Measurements from ENCODE around the gene ACVR2B. TPM values are rescaled to one million over a fixed set of nuclear protein-coding genes. Genes with fewer than 3 reads are reported as not detected.

ACVR2B gene
- polyA plus RNA-seq, 5 donors = 6.8 to 12.2 (median 10.1) TPM

DNA sequence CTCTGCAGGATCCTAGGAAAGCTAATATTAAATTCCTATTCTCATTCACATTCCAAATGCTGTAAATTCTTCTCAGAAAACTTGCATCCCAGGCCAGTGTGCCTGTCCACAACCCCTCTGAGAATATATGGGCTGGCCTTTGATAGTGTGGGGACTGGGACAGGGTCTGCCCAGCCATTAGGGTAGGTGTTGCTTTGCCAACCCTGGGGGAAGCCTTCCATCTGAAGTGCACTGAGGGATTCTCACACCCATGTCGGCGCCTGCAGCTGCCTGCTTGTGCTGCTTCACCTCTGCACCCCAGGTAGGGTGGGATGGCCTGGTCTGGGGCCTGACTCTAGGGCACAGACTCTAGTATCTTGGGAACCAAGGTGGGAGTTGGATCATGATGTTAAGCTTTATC lies 27.2 kb downstream of the ACVR2B start:
- no peak for DNase-seq

DNA sequence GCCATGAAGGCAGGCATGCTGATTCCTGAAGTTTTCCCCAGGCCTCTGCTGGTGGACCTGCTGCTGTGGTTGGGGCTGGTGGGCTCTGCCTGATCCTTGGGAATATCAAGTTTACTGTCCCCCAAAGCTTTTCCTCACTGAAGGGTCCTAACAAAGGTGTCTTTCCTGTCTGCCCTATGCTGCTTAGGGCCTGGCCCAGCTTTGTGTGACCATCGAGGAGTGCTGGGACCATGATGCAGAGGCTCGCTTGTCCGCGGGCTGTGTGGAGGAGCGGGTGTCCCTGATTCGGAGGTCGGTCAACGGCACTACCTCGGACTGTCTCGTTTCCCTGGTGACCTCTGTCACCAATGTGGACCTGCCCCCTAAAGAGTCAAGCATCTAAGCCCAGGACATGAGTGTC lies 29.3 kb downstream of the ACVR2B start:
- no peak for DNase-seq

DNA sequence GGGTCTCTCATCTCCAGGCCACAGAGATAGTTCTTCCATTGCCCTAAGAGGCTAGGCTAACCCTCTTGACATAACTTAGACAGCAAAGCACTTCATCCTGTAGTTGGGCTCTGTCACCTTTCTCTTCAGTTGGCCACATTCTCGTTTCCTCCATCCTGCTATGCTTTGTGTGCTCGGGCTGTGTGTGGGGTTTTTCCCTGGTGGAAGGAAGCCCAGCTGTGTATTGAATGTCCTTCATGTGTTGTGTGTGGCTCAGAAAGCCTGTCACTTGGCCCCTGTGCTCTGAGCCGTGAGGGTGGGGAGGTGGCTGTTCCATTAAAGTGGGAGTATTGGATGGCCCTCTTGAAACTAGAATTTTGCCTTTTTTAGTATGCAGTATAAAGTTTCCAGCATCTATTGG lies 33.6 kb downstream of the ACVR2B start:
- DNase-seq = no peak

DNA sequence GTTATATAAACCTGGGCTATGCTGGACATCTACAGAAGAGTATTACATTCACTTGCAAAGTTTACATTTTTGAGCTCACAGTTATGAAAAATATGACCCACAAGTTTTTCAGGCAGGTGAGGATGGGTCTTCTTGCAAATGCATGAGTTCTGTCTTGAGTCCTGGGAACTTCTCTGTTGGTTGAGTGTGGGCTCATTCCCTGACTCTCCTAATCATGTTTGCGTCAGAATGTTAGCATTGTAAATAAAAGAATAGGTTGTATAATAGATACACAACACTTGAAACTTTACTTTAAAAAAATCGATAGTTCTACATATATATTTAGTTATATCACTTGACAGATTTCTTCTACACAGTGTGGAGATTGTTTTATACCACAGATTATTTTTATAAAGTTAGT lies 35.3 kb downstream of the ACVR2B start:
- DNase-seq = no peak

DNA sequence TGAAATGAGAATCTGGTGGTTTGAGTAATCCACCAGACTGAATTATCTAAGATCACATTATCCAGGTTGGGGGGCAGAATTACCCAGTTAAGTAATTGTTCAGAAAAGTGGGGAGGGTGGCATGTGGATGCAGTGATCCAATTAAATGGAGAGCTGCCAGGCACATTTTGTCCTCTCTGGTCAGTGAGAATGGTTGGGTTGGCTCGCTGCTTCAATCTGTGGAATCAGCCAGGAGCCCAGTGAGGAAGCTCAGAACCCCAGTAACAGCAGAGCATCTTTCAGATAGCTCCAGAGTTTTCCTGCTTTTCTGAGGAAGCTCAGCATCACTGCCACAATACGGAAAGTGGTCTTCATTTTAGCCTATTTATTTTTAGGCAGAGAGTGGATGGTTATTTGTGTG lies 36.1 kb downstream of the ACVR2B start:
- no peak for DNase-seq

DNA sequence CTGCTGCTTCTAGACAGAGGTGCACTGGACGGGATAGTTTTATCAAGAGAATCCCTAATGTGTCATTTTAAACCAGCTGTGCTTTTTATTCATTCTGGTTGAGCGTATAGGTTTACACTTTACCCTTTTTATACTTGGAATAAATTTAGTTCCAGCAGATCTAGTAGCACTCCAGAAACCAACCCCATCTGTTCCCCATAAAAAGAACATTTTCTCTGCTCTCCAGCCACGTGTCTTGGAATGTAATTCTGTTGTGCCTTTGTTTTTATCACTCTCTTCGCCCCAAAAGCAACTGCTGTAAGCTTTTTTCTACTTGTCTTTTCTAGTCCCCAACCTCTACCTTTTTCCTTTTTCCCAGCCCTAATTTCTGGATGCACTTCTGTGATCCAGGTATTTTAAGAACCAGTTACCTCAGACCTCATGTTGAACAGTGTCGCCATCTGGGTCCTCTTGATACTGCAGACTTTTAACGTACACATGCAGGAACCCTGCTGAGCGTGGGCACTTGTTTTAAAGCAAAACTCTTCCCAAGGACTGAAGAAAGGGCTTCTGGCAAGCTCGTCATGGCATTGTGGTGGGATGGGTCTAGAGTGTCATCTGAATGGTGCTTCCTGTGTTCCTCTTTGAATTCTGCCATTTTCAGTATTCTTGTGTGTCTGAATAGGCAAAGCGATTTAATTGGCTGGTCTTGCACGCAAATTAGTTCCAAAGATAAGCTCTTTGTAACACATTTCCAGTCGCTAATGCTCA lies 36.8 kb downstream of the ACVR2B start:
- no peak for DNase-seq

DNA sequence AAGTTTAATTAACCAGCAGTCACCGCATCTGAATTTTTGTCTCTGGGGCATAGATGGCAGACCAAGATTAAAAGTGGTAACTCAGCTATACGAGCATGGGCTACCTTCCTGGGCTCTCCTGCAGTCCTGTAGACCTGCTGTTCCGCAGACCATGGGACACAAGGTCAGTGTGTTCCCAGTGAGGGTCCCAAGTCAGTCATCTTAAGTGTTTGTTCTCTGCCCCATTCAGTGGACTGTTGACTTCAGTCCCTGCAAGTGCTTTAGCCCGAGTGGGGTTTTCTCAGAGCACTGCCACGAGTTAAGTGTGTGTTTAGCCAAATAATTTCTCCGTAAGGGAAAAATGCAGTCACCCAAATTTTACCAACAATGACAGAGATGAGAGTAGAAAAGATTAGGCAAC lies 37.5 kb downstream of the ACVR2B start:
- DNase-seq = no peak

DNA sequence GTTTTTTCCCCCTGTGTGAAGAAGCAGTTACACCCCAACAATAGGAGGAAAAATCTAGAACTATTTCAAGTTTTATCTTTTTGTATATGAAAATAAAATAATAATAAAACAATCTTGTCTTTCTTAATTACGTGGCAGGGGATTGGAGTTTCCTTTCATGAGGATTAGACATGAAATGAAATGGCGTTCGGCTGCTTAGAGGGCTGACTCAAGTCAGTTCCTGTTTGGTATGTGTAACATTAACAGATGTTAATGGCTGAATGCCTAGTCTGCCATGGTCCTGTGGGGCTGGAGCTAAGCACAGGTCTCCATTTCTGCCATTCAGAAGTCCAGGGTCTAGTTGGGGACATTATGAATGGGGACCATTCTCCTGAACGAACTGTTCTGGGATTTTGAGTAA lies 39.3 kb downstream of the ACVR2B start:
- DNase-seq = peak in 1 of 2 donors; percentile 26

DNA sequence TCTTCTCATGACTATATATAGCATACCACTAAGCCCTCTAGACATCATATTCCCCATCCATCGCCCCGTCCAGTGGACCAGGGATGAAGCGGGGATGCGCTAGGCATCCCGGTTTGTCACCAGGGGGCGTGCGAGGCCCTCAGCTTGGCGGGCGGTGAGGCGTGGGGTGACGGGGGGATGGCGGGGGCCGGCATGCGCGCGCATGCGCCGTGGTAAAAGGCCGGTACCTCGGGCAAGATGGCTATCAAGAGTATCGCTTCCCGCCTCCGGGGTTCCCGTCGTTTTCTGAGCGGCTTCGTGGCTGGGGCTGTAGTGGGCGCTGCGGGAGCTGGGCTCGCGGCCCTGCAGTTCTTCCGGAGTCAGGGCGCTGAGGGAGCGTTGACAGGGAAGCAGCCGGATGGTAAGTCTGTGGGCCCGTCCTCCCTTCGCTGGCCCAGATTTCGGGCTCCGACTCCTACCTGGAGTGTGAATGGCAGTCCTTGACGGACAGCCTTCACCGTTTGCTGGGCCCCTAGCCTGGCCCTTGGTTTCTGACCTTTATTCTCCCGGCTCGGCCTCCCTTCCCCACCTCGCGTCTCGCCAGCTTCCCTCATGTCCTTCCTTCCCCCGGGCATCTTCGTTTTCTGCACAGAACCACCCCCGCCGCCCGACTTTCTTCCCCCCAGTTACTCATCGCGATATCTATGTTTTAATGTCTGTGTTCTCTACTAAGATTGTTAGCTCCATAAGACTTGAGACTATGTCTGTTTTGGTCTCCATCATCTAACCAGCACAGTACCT lies 42.6 kb downstream of the ACVR2B start, which contains the start of gene EXOG:
EXOG (plus strand) TSS at position 210 of the 780 bp plus-strand sequence; CDS start at position 238, 28 bp downstream.
- DNase-seq = peak; percentile 90 to 92

DNA sequence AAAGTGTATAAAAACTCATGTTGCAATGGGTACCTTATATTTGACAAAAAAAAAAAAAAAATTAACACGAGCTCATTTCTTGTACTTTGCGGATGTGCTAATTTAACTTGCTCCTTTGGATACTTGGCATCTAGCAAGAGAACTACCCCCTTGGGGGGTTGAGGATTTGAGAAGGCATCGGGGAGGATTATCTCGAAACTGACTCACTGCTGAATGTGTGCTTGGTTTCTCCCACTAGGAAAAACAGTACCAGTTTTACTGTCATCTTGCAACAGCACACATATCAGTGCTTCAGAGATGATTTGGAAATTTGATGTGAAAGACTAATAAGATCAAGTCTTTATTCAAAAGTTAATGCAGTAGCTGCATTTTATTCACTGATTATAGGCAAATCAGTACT lies 43.3 kb downstream of the ACVR2B start:
- DNase-seq = no peak

DNA sequence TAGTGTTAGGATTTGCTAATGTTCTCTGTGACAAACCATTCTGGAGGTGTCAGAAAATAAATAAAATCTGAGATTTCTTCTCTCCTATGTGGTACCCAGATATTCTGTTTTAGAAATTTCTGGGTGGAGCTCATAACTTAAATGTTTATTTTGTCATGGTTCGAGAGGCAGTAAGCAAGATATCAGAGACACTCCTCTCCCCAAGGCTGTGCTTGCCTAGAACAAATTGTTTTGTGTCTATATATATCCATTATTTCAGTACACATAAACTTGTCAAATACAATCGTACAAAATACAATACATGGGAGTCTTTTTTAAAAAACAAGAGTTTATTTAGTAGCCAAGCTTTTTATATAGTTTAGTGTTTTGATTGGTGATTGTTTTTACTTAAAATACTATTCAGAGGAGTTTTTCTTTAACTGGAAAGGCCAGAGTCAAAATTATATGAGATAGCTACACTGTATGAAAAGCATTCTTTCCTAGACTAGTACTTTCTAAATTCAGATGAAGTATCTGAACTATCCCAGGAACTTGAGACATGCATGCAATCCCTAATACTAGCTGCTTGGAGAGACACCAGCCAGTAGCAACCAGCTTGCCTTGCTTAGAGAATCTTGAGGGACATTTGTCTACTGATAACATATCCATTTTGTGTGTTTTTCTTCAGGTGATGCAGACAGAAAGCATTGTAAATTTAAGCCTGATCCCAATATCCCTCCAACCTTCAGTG lies 47.2 kb downstream of the ACVR2B start:
- DNase-seq = no peak

DNA sequence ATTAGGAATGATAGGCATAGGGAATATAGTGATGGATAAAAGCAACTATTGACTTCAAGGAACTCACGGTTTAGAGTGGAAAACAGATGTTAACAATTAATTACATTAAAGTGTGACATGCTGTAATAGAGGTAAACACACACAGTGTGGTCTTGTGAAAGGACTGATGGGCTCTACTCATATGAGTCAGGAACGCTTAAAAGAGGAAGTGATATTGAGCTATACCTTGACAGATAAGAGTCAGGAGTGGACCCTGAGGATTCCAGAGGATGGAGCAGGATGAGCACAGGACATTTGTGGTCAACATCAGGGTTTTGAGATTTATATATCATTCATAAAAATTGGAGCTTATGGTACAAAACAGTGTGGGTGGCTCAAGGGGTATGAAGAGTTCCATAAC lies 53.4 kb downstream of the ACVR2B start:
- no peak for DNase-seq

DNA sequence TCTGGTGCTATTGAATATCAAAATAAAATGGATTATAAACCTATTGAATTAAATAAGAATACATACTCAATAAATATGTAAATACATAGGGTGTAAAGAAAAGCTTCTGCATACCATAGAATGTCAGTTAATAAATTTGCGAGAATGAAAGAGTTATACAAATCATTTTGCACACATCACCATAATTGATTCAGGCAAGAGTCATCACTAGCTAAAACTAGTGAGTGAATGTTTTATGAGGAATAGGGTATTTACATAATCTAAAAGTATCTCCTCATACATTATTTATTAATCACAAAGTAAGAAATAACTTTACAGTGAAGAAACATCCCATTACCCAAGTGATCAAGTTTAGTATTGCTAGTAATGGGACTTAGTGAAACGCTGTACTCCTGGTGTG lies 56.0 kb downstream of the ACVR2B start:
- DNase-seq = no peak

DNA sequence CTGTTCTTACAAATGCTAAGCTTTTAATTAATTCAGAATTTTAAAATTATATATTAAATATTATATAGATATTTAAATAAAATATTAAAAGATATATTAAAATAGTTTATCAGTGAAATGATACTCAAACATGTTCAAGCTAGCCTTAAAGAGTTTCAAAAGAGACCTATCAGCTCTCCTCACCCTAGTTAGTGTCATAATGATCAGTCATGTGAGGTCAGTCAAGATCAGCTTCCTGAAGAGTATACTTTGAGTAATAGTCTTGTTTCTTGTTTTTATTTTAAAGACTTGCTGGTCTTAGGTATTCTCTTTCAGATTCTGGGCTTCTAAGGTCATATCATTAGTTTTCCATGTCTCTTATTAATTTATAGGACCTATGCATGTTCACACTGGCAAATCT lies 56.9 kb downstream of the ACVR2B start:
- DNase-seq = no peak

DNA sequence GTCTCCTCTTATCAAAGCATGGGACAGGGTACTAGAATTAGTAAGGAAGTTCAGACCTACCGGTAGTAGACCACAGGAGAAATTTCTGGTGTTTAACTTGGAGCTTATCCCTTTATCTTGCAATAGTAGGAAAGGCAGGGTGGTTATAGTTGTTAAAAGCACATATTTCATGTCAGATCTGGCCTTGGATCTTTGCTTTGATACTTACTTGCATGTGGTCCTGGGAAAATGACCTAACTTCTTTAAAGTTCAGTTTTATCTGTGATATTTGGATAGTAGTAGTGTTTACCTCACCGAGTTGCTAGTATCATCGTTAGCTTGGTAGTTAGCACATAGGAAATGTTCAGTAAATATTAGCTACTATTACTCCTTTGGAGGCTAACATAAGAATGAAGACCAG lies 57.9 kb downstream of the ACVR2B start:
- DNase-seq = no peak

DNA sequence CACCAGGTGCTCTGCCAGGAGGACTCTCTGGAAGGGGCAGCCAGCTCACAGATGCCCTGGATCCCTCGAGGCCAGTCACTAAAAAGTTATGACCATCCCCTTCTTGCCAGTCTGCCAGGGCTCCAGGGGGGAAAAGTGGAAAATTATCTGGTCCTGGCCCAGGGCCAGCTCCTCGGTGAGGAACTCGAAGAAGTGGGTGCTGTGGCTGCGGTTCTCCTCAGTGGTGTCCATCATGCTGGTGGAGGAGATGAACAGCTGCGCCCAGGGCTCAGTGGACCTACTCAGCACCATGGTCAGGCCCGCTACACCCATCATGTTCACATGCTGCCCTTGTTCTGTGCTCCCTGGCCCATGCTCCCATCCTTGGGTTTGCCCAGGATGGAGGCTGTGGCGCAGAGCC lies 61.7 kb downstream of the ACVR2B start:
- no peak for DNase-seq

DNA sequence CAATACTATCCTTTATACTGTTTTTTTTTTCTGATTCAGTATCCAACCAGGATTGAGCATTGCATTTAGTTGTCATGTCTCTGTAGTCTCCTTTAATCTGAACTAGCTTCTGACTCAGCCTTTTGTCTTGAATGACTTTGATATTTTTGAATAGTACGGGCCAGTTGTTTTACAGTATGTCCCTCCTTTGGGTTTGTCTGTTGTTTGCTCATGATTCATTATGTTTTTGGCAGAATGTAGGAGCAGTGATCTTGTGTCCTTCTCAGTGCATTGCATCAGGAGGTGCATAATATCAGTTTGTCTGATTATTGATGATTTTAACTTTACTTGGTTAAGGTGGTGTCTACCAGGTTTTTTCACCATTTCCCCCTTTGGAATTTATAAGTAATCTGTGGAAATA lies 63.0 kb downstream of the ACVR2B start:
- no peak for DNase-seq

DNA sequence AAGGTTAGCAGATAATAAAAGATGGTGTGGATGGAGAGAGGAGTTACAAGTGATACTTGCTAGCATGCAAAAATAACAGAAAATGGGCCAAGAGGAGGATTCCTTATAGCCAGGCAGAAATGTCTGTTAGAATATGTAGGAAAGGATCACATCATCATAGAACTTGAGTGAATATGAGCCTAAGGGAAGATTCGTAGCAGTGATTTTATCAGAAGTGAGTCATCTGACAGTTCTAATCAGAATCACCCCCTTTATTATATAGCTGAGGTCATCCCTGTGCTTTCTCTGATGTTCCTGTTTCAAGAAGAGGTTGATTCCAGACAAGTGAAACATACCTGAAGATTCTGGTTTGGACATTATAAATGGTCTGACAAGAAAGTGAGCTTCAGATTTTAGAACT lies 65.3 kb downstream of the ACVR2B start:
- DNase-seq = no peak

DNA sequence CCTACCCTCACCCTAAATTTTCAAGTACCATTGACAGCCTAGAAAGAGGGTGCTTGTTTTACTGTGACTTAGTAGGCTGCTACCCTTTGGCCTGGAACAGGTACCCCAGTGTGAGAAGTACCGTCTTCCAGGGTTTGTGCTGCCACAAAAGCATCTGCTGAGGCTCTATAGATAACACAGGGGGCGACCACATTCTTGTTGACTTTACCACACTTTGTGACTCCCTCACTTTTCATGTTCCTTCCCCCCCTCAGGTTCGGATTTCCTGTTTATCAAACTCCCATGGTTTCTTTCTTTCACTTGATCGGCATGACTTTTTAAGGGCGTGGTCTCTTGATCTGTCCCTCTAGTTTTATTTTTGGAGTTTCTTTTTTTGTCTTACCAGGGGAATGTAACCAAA lies 66.0 kb downstream of the ACVR2B start:
- DNase-seq = no peak

DNA sequence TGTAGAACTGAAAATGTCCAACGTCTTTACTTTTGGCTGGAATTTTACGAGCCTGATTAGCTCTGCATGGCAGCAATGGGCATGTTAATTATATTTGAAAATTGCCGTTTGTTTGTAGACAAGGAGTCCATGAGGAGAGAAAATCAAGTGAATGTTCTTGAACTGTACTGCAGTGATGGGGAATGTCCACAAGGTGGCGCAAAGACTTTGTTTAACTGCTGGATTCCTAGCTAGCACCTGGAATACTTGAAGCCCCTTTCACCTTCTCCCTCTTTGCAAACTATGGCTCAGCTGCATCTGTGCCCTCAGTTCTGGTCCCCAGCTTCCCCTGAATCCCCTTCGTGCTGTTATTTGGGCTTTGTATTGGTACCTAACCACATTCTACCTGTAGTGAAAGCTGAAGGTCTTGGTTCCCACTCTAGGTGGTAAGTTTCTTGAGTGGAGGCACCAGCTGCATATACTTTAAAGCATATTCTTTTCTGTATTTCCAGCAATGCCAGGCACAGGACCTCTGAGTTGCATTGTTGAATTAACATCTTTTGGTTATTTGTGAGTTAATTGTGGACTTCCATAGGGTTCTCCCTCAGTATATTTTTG lies 67.8 kb downstream of the ACVR2B start:
- DNase-seq = peak; percentile 40 to 59

DNA sequence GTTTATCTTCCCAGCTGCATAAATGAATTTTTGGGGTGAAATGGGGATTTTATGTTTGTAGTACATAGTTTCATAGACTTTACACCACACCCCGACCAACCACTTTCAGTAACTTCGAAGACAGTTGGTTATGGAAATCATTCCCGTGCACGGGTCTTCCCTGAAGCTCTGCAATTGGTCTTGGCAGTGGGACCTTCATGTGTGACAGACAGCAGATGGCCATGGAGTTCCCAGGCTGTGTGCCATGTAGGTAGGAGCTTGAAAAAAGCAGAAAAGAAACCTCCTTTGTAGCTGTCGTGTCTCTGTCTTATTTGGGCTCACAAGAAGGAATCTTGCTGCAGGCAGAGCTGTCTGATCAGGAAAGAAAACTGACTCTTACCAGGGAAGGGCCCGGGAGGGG lies 68.3 kb downstream of the ACVR2B start:
- DNase-seq = no peak

DNA sequence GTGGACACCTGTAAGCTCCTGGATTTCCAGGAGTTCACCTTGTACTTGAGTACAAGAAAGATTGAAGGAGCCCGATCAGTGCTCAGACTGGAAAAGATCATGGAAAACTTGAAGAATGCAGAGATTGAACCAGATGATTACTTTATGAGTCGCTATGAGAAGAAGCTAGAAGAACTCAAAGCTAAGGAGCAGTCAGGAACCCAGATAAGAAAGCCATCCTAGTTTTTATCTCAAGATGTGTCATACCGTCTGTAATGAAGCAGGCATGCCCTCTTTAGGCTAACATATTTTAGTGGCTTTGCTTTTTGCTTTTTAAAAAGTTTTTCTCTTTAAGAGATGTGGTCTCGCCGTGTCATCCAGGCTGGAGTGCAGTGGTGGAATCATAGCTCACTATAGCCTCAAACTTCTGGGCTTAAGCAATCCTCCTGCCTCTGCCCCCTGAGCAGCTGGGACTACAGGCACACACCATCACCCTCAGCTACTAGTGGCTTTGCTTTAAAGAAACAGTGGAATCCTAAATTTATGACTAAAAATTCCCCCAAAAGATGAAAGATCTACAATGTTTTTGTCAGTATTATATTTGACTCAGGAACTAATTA lies 70.5 kb downstream of the ACVR2B start:
- DNase-seq = no peak

All from right lung (tissue), 5 donors.